HG03571 (cell line): ENCODE measurements around the gene ATG13.

Source experiments
- ATAC-seq: cut with Tn5 transposase; IDR thresholded peaks from one replicate; pipeline ENCODE4 v1.9.1; 2021; ENCODE audit not compliant: unreplicated experiment

ATG13 gene

GRCh38 chr11:46604796-46605195, 12.6 kb upstream of the ATG13 start:
- no peak for ATAC-seq

- ATAC-seq = no peak
These were observed 9.8 kb upstream of the ATG13 start for GRCh38 chr11:46607516-46607915.

- ATAC-seq = no peak
These were observed 8.0 kb upstream of the ATG13 start for GRCh38 chr11:46609386-46609785.

- no peak for ATAC-seq
These were observed 5.6 kb upstream of the ATG13 start for GRCh38 chr11:46611526-46612304.

- no peak for ATAC-seq
These were observed 5.0 kb upstream of the ATG13 start for GRCh38 chr11:46612326-46612725.

- no peak for ATAC-seq
These were observed 1.6 kb upstream of the ATG13 start for GRCh38 chr11:46615756-46616155.

- ATAC-seq = peak; percentile 5
These were observed 711 bp upstream of the ATG13 start for GRCh38 chr11:46616551-46617133.

GRCh38 chr11:46617972-46618314, 590 bp downstream of the ATG13 start:
- ATAC-seq = no peak

GRCh38 chr11:46618837-46619236, 1.5 kb downstream of the ATG13 start:
- ATAC-seq = no peak

- ATAC-seq = no peak
These were observed 8.1 kb downstream of the ATG13 start for GRCh38 chr11:46625406-46625805.

GRCh38 chr11:46628961-46629360, 11.6 kb downstream of the ATG13 start:
- ATAC-seq = no peak

GRCh38 chr11:46630237-46630636, 12.9 kb downstream of the ATG13 start:
- ATAC-seq = no peak

GRCh38 chr11:46631676-46632075, 14.3 kb downstream of the ATG13 start:
- ATAC-seq = no peak

- ATAC-seq = no peak
These were observed 15.1 kb downstream of the ATG13 start for GRCh38 chr11:46632502-46632901.

GRCh38 chr11:46633291-46634217, 16.2 kb downstream of the ATG13 start:
- ATAC-seq = no peak

- ATAC-seq = no peak
These were observed 18.3 kb downstream of the ATG13 start for GRCh38 chr11:46635557-46636139.

- ATAC-seq = no peak
These were observed 20.2 kb downstream of the ATG13 start for GRCh38 chr11:46637546-46637945.

- no peak for ATAC-seq
These were observed 22.0 kb downstream of the ATG13 start for GRCh38 chr11:46639197-46639839.

- ATAC-seq = no peak
These were observed 22.9 kb downstream of the ATG13 start for GRCh38 chr11:46640036-46640788.

GRCh38 chr11:46641639-46642038, 24.3 kb downstream of the ATG13 start:
- ATAC-seq = no peak
